MCF 10A (cell line): Measurements from ENCODE around the gene MINDY3. TPM values are rescaled to one million over a fixed set of nuclear protein-coding genes. Genes with fewer than 3 reads are reported as not detected.

Experiments
- BruUV-seq: library from RNA; stranded (reverse); fragments of 400-500 nt; replicated peaks from 2 replicates; lab custom pipeline; 2021; lab: Mats Ljungman, UMichigan
- CTCF ChIA-PET: fragments of 300-600 bp; sonication (Branson Sonifier 250); formaldehyde crosslinking; extraction: SDS; loops from one replicate; lab custom pipeline; 2021; ENCODE audit warnings: antibody characterized with exemption, inconsistent platforms; lab: Yijun Ruan, JAX
- POLR2A ChIA-PET: fragments of 300-600, 350-650 bp; sonication (Branson Sonifier 250); formaldehyde crosslinking; extraction: SDS; loops from one replicate; lab custom pipeline; 2020; ENCODE audit warnings: antibody characterized with exemption, inconsistent platforms; lab: Yijun Ruan, JAX
- DNase-seq: peaks from one replicate; pipeline ENCODE4 v3.0.0-alpha.2; 2018; ENCODE audit not compliant: unreplicated experiment
- H3K27ac Mint-ChIP-seq: one replicate; pipeline ENCODE4 v1.8.0; 2022; ENCODE audit warnings: mild to moderate bottlenecking, low read depth, mixed read lengths; ENCODE audit not compliant: unreplicated experiment
- H3K27me3 Mint-ChIP-seq: one replicate; pipeline ENCODE4 v1.8.0; 2022; ENCODE audit warnings: mixed read lengths; ENCODE audit not compliant: insufficient read depth, unreplicated experiment
- H3K36me3 Mint-ChIP-seq: one replicate; pipeline ENCODE4 v1.8.0; 2022; ENCODE audit warnings: mild to moderate bottlenecking, moderate library complexity, mixed read lengths; ENCODE audit not compliant: insufficient read depth, unreplicated experiment
- H3K4me1 Mint-ChIP-seq: one replicate; pipeline ENCODE4 v1.8.0; 2022; ENCODE audit warnings: mixed read lengths; ENCODE audit not compliant: insufficient read depth, unreplicated experiment
- H3K4me3 Mint-ChIP-seq: one replicate; pipeline ENCODE4 v1.8.0; 2022; ENCODE audit warnings: mild to moderate bottlenecking, moderate library complexity, mixed read lengths; ENCODE audit not compliant: unreplicated experiment
- H3K9me3 Mint-ChIP-seq: one replicate; pipeline ENCODE4 v1.8.0; 2022; ENCODE audit warnings: mixed read lengths; ENCODE audit not compliant: unreplicated experiment
- CTCF ChIP-seq: fragments of 200-600 bp; IDR thresholded peaks from one replicate; pipeline ENCODE4 v1.8.0; 2022; ENCODE audit warnings: antibody characterized with exemption, mild to moderate bottlenecking; ENCODE audit not compliant: unreplicated experiment
- intact Hi-C: fragments of 100-400 bp; cut with micrococcal nuclease; formaldehyde crosslinking; loops from 2 replicates; pipeline ENCODE4 v1.14.1; 2022
- total RNA-seq: library from RNA; stranded (reverse); gene quantifications from 2 replicates; pipeline ENCODE4 v1.2.3, GENCODE V29; 2022

The MINDY3 gene
- total RNA-seq, 1 experiment from 2014 or later, result 28.8 TPM

- no peak for DNase-seq
- CTCF ChIA-PET, result no interaction called here
- peaks cover 22% of the 10 kb centered on the region for H3K36me3 Mint-ChIP-seq
- no TSS peak for BruUV-seq
- H3K9me3 Mint-ChIP-seq, result no peaks in the 10 kb centered on the region
- no peak for TF ChIP-seq CTCF
- H3K4me3 Mint-ChIP-seq, result no peak overlapping the region
- H3K27ac Mint-ChIP-seq, result no peak overlapping the region
- H3K27me3 Mint-ChIP-seq, result no peaks in the 10 kb centered on the region
- intact Hi-C loops, result no loop called here
- POLR2A ChIA-PET, result no interaction called here
- H3K4me1 Mint-ChIP-seq, result no peaks in the 10 kb centered on the region
Measured at GRCh38 chr10:15801147-15801546, 59.2 kb downstream of the MINDY3 start.

- no TSS peak for BruUV-seq
- no peak for DNase-seq
- ChIA-PET POLR2A (no interaction called here), CTCF (interaction anchor here (0.7 to 0.8 kb wide), 2 partner anchors 9 to 1030 kb away, joined by 3 to 4 read pairs; no protein-coding TSS in a partner anchor)
- Mint-ChIP-seq H3K4me1 (no peaks in the 10 kb centered on the region), H3K4me3 (no peak overlapping the region), H3K36me3 (peaks cover 15% of the 10 kb centered on the region), H3K27me3 (no peaks in the 10 kb centered on the region), H3K27ac (no peak overlapping the region), H3K9me3 (no peaks in the 10 kb centered on the region)
- TF ChIP-seq CTCF, result no peak
- intact Hi-C loops, result no loop called here
Measured at GRCh38 chr10:15797346-15797745, 63.0 kb downstream of the MINDY3 start.

DNA sequence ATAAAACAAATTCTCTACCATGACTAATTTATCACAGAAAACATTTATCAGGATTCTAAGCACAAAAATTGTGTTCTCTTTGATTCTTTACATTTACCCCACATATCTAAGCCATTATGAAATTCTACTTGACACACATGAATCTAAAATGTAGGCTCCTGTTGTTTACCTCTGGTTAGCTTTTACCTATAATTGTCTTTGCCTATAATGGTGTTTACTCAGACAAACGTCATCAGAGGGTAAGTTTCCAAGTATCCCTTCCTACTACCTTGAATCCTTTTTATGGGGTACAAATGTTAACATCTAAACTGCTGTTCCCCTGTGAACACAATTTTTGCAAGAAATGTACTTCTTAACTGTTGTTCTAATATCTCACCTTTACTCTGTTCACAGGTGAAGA is 63.5 kb downstream of the MINDY3 start:
- Mint-ChIP-seq H3K36me3 (peaks cover 15% of the 10 kb centered on the region), H3K4me1 (no peaks in the 10 kb centered on the region), H3K9me3 (no peaks in the 10 kb centered on the region), H3K4me3 (no peak overlapping the region), H3K27me3 (no peaks in the 10 kb centered on the region), H3K27ac (no peak overlapping the region)
- CTCF ChIA-PET, result no interaction called here
- POLR2A ChIA-PET, result no interaction called here
- no peak for TF ChIP-seq CTCF
- intact Hi-C loops, result no loop called here
- no TSS peak for BruUV-seq
- no peak for DNase-seq

DNA sequence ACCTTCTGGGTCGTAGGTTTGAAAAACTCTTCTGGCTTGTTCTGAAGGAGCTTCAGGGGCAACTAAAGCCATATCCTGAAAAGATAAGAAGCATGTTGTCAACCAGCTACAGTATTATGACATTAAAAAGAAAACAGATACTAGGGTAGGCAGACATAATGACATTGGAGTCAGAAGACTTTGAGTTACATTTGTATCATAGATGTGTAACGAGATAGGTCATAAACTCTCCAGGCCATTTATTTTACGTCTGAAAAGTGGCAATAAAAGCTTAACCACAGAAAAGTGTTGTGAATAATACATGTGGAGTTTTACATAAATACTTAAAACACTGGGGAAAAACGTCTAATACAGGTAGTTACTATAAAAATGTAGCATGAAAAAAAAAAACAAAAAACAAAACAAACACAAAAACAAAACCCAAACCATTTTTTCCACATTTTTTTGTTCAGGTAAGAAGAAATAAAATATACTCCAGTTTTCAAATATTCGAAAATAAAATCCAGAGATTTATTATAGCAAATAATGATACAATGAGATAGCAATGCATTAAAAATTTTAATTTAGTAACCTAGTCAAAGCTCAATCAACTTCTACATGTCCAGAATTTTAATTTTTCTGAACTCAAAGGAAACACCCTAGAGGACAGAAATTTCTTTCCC is 64.1 kb downstream of the MINDY3 start:
- Mint-ChIP-seq H3K4me3 (no peak overlapping the region), H3K9me3 (no peaks in the 10 kb centered on the region), H3K27me3 (no peaks in the 10 kb centered on the region), H3K4me1 (no peaks in the 10 kb centered on the region), H3K36me3 (peaks cover 15% of the 10 kb centered on the region), H3K27ac (no peak overlapping the region)
- no peak for DNase-seq
- ChIA-PET POLR2A (no interaction called here), CTCF (no interaction called here)
- intact Hi-C loops, result no loop called here
- no TSS peak for BruUV-seq
- TF ChIP-seq CTCF, result no peak
